Measurements from ENCODE around the gene ZCCHC2. TPM values are rescaled to one million over a fixed set of nuclear protein-coding genes. Genes with fewer than 3 reads are reported as not detected.

Gene ZCCHC2
- total and polyA plus RNA-seq, 12 donors = 4.7 to 53.3 (median 18.0) TPM

GRCh38 chr18:62525608-62526007 is 2.8 kb downstream of the ZCCHC2 start:
- no peaks in the 10 kb centered on the region for H3K27me3 ChIP-seq
- H3K36me3 ChIP-seq (replicated peaks in 1 of 2) = no peaks in the 10 kb centered on the region
- H3K9me3 ChIP-seq (replicated peaks in 1 of 3) = no peaks in the 10 kb centered on the region
- no peak for DNase-seq
- peak overlapping the region in 4 of 5 donors; percentile 93 to 100 (median 100) for H3K27ac ChIP-seq
- TF ChIP-seq POLR2A (IDR thresholded peaks at IDR 0.05) = no peak
- TF ChIP-seq, protein P1, sequence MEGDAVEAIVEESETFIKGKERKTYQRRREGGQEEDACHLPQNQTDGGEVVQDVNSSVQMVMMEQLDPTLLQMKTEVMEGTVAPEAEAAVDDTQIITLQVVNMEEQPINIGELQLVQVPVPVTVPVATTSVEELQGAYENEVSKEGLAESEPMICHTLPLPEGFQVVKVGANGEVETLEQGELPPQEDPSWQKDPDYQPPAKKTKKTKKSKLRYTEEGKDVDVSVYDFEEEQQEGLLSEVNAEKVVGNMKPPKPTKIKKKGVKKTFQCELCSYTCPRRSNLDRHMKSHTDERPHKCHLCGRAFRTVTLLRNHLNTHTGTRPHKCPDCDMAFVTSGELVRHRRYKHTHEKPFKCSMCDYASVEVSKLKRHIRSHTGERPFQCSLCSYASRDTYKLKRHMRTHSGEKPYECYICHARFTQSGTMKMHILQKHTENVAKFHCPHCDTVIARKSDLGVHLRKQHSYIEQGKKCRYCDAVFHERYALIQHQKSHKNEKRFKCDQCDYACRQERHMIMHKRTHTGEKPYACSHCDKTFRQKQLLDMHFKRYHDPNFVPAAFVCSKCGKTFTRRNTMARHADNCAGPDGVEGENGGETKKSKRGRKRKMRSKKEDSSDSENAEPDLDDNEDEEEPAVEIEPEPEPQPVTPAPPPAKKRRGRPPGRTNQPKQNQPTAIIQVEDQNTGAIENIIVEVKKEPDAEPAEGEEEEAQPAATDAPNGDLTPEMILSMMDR (IDR thresholded peaks at IDR 0.05) = no peak
- 75 to 78% (median 77%) methylated on average over 9 of the region's 9 CpGs for WGBS, 4 donors
- H3K4me3 ChIP-seq = peak overlapping the region in 1 of 4 donors; percentile 76
- H3K4me1 ChIP-seq (replicated peaks in 1 of 2) = peaks cover 8 to 34% of the 10 kb centered on the region in 2 donors
- intact Hi-C loops (cut with DNase I) = no loop called here

GRCh38 chr18:62526098-62527025 is 3.5 kb downstream of the ZCCHC2 start:
- peak; percentile 86 to 95 (median 90) for DNase-seq
- peak; percentile 73 to 74 for TF ChIP-seq POLR2A (IDR thresholded peaks at IDR 0.05)
- TF ChIP-seq, protein P1 (IDR thresholded peaks at IDR 0.05) = no peak
- Histone ChIP-seq H3K4me1 (replicated peaks in 1 of 2) (peaks cover 8 to 41% of the 10 kb centered on the region in 2 donors), H3K36me3 (replicated peaks in 1 of 2) (no peaks in the 10 kb centered on the region), H3K9me3 (replicated peaks in 1 of 3) (no peaks in the 10 kb centered on the region), H3K4me3 (peak overlapping the region in 3 of 4 donors; percentile 69 to 89 (median 76)), H3K27ac (peak overlapping the region; percentile 93 to 100 (median 99)), H3K27me3 (no peaks in the 10 kb centered on the region)
- intact Hi-C loops (cut with DNase I) = no loop called here
- 1 to 2% (median 2%) methylated on average over 12 to 74 of the region's 74 CpGs for WGBS, 4 donors

GRCh38 chr18:62529597-62529996 is 6.8 kb downstream of the ZCCHC2 start:
- TF ChIP-seq, protein P1 (IDR thresholded peaks at IDR 0.05) = no peak
- no peak for TF ChIP-seq POLR2A (IDR thresholded peaks at IDR 0.05)
- no peak for DNase-seq
- intact Hi-C loops (cut with DNase I) = no loop called here
- H3K4me1 ChIP-seq (replicated peaks in 1 of 2) = peaks cover 12 to 50% of the 10 kb centered on the region in 2 donors
- no peaks in the 10 kb centered on the region for H3K27me3 ChIP-seq
- WGBS, 4 donors = 81 to 85% (median 82%) methylated on average over 5 of the region's 5 CpGs
- H3K9me3 ChIP-seq (replicated peaks in 1 of 3) = no peaks in the 10 kb centered on the region
- H3K27ac ChIP-seq = no peak overlapping the region
- no peaks in the 10 kb centered on the region for H3K36me3 ChIP-seq (replicated peaks in 1 of 2)
- H3K4me3 ChIP-seq = no peak overlapping the region

DNA sequence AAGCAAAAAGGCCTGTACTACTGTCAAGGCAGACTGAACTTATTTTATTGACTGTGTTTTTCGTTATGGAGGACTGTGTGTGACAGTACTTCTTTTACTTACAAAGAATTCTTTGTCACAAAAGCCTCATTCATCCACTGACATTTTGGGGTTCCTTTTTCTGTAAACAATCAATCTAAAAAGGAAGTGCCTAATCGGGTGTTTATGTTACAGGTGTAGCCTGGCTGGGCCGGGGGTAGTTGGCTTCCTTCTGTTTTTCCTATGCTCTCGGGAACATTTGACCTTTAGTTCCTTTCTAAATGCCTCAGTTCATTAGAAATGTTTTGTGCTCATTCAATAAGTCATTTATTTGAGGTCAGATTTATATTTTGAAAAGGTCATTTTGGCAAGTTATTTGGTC is 8.3 kb downstream of the ZCCHC2 start:
- Histone ChIP-seq H3K4me1 (replicated peaks in 1 of 2) (peaks cover 12 to 44% of the 10 kb centered on the region in 2 donors), H3K9me3 (replicated peaks in 1 of 3) (no peaks in the 10 kb centered on the region), H3K4me3 (no peak overlapping the region), H3K36me3 (replicated peaks in 1 of 2) (no peaks in the 10 kb centered on the region), H3K27ac (no peak overlapping the region), H3K27me3 (no peaks in the 10 kb centered on the region)
- 45 to 63% (median 47%) methylated on average over 4 of the region's 4 CpGs for WGBS, 4 donors
- intact Hi-C loops (cut with DNase I) = no loop called here
- DNase-seq = no peak
- no peak for TF ChIP-seq POLR2A (IDR thresholded peaks at IDR 0.05)
- TF ChIP-seq, protein P1 (IDR thresholded peaks at IDR 0.05) = no peak
